Tibial artery (tissue), 4 donors: ENCODE data around the gene MEIS2.

Experiments used
- DNase-seq, 2 donors: peaks; one replicate each; pipeline ENCODE4 v3.0.0-alpha.2; 2019
- H3K27ac ChIP-seq, 2 donors: fragments of 200-600 bp; sonication (generic) in 1 of 2; 1 replicate in 1 of 2; 2 replicates in 1 of 2; pipeline ENCODE4 v1.5.1; 2018 to 2019; ENCODE audit warnings: mild to moderate bottlenecking in 1 of 2
- H3K27me3 ChIP-seq, 2 donors: fragments of 200-600 bp; sonication (generic) in 1 of 2; one replicate each; pipeline versions ENCODE4 v1.5.1 to v1.6.0; 2016 to 2019
- H3K36me3 ChIP-seq, 3 donors: fragments of 200-600 bp; sonication (generic) in 2 of 3; one replicate each; pipeline ENCODE4 v1.5.1; 2016 to 2019; ENCODE audit warnings: mild to moderate bottlenecking in 2 of 3
- H3K4me1 ChIP-seq, 4 donors: fragments of 200-600 bp; sonication (generic) in 2 of 4; 1 replicate in 3 of 4; 2 replicates in 1 of 4; pipeline ENCODE4 v1.5.1; 2016 to 2019
- H3K4me3 ChIP-seq, 2 donors: fragments of 200-600 bp; sonication (generic) in 1 of 2; 1 replicate in 1 of 2; 2 replicates in 1 of 2; pipeline ENCODE4 v1.5.1; 2018 to 2019; ENCODE audit warnings: mild to moderate bottlenecking in 2 of 2
- H3K9me3 ChIP-seq, 3 donors: fragments of 200-600 bp; sonication (generic) in 1 of 3; one replicate each; pipeline ENCODE4 v1.5.1; 2016 to 2019
- CTCF ChIP-seq, 2 experiments: fragments of 200-600 bp in 1 of 2; fragments of 450-650 bp in 1 of 2; IDR thresholded peaks; one replicate each; pipeline ENCODE4 v1.5.1; 2017 to 2019; ENCODE audit warnings: antibody characterized with exemption in 2 of 2, mild to moderate bottlenecking in 1 of 2, moderate library complexity in 1 of 2
- intact Hi-C: fragments of 100-400 bp; cut with DNase I; formaldehyde crosslinking; loops from one replicate; pipeline ENCODE4 v1.15.0; 2023; ENCODE audit warnings: low total_unique reads

Gene MEIS2

DNA sequence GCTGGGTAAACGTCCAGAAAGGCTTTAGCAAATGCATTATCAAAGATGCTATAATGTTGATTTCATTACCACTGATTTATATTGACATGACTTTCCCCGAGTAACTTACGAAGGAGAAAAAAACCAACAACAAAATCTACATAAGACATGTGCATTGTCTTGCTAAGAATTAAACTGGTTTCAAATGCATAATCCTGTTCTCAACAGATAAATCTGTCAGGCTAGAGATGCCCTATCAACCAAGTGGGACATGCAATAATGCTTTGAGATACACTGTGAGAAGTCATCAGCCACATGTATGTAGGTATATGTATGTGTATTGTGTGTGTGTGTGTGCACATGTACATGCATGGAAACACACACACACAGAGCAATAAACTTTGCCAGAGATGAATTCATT lies 195.6 kb downstream of the MEIS2 start:
- intact Hi-C loops = no loop called here

DNA sequence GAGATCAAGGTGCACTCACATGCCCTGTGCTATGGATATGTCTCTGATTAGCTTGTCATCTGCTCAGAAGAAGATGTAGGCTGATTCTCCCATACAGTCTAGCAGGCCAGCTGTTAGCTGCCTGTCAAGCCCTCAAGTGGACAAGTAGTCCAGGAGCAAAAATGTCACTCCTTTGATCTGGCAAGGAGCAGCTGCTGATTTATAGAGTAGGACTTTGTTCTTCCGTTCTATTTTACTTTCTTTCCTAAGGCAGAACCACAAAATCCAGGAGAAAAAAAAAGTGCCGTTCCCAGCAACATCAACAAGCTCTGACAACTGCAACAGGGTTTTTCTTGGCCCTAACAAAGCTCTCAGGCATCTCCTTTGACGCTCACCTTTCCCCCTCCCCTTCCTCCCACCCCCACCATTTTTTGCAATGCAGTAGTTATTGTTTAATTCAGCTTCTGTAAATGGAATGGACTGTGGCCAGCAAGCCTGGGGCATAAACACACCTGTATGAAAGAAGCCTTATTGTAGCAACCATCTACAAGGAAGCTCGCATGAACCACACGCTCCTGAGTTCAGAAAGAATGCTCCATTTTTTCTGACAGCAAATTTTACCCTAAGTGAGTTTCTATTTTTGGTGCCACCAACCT lies 196.3 kb downstream of the MEIS2 start:
- H3K9me3 ChIP-seq = no peaks in the 10 kb centered on the region
- TF ChIP-seq CTCF (IDR thresholded peaks at IDR 0.05) = no peak
- H3K36me3 ChIP-seq = no peaks in the 10 kb centered on the region
- no peak for DNase-seq
- no peaks in the 10 kb centered on the region for H3K27me3 ChIP-seq
- no peak overlapping the region for H3K27ac ChIP-seq
- intact Hi-C loops = no loop called here
- H3K4me1 ChIP-seq = no peaks in the 10 kb centered on the region
- no peak overlapping the region for H3K4me3 ChIP-seq

More for the DNA sequence above, 195.6 kb downstream of the MEIS2 start:
- H3K27me3 ChIP-seq = no peaks in the 10 kb centered on the region
- TF ChIP-seq CTCF (IDR thresholded peaks at IDR 0.05) = no peak
- H3K9me3 ChIP-seq = no peaks in the 10 kb centered on the region
- no peak for DNase-seq
- no peak overlapping the region for H3K27ac ChIP-seq
- no peak overlapping the region for H3K4me3 ChIP-seq
- no peaks in the 10 kb centered on the region for H3K4me1 ChIP-seq
- H3K36me3 ChIP-seq = no peaks in the 10 kb centered on the region

- TF ChIP-seq CTCF (IDR thresholded peaks at IDR 0.05) = no peak
- DNase-seq = no peak
- Histone ChIP-seq H3K9me3 (no peaks in the 10 kb centered on the region), H3K36me3 (no peaks in the 10 kb centered on the region), H3K27me3 (no peaks in the 10 kb centered on the region), H3K27ac (no peak overlapping the region), H3K4me3 (no peak overlapping the region), H3K4me1 (no peaks in the 10 kb centered on the region)
- intact Hi-C loops = no loop called here
Observed at GRCh38 chr15:36903195-36903594, 197.2 kb downstream of the MEIS2 start.

DNA sequence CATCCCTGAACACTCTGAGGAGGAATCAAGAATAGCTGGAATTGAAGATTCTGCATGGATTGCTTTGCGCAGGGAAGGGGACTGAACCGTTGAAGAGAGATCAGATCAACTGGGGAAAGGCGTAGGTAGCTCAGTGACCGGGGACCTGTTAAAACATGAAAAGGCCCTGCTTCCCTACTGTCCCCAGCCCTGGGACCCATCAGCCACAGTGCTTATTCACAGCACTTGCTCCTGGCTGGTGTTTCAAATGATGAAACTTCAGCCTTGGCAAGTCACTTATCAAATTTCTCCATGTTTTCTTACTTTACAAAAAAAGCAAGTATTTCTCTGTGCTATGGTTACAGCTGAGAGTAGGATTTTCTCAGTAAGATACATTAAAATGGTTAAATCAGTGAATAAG lies 199.3 kb downstream of the MEIS2 start:
- DNase-seq = no peak
- no peaks in the 10 kb centered on the region for H3K4me1 ChIP-seq
- TF ChIP-seq CTCF (IDR thresholded peaks at IDR 0.05) = no peak
- H3K36me3 ChIP-seq = no peaks in the 10 kb centered on the region
- H3K27ac ChIP-seq = no peak overlapping the region
- H3K27me3 ChIP-seq = no peaks in the 10 kb centered on the region
- no peak overlapping the region for H3K4me3 ChIP-seq
- no peaks in the 10 kb centered on the region for H3K9me3 ChIP-seq
- intact Hi-C loops = no loop called here

DNA sequence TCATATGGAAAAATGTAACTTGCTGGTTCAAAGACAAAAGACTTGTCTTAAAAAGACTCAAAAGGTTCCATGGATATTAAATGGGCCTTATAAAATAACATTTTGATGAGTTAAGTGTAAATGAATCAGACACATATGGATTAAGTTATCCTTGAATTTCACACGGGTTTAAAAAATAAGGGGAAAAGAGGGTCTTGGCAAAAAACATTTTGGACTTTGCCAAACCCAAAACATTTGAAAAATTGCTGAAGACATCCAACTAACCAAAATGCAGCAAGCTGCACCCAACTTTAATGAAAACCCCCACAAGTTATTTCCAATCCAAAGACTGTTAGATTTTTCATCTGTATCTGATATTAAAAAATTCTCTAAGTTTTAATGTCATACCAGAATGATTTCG lies 200.7 kb downstream of the MEIS2 start:
- no peaks in the 10 kb centered on the region for H3K9me3 ChIP-seq
- H3K27me3 ChIP-seq = no peaks in the 10 kb centered on the region
- no peak for TF ChIP-seq CTCF (IDR thresholded peaks at IDR 0.05)
- intact Hi-C loops = no loop called here
- H3K36me3 ChIP-seq = peaks cover 6 to 8% (median 8%) of the 10 kb centered on the region in 3 donors
- H3K4me1 ChIP-seq = no peaks in the 10 kb centered on the region
- H3K27ac ChIP-seq = no peak overlapping the region
- DNase-seq = no peak
- H3K4me3 ChIP-seq = no peak overlapping the region
